Measurements from ENCODE around the gene WIPF1.
"Not testable (repeated sequence)": the region's sequence is repeated elsewhere in the genome, so short reads cannot be mapped to it uniquely, and the experiment has no call there.

Gene WIPF1

DNA sequence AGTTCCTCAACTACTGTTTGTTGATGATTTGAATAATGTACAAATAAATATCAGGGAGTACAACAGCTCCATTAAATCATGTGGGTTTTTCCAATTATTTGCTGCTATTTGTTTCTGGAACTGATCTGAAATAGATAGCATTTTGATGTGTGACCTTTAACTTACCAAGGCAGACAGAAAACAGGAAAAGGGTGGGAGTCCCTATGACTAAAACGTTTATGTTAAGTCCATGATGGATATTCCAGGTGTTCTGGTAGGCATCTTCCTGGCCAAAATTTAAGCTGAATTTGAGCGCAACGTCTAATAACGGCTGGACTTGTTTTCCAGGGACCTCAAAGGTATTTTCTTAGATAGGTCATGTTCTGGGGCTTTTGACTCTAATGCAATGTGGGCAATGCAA, 41.6 kb downstream of the WIPF1 start:
- H3K4me3 ChIP-seq (ENCODE audit: low read depth, low read length): no peak overlapping the region
- no peak for TF ChIP-seq CTCF (IDR thresholded peaks at IDR 0.05; ENCODE audit: borderline replicate concordance, insufficient read depth, low read depth, low read length)

GRCh38 chr2:174554529-174555150, 43.0 kb downstream of the WIPF1 start:
- TF ChIP-seq CTCF (IDR thresholded peaks at IDR 0.05; ENCODE audit: borderline replicate concordance, insufficient read depth, low read depth, low read length): no peak
- no peak overlapping the region for H3K4me3 ChIP-seq (ENCODE audit: low read depth, low read length)

DNA sequence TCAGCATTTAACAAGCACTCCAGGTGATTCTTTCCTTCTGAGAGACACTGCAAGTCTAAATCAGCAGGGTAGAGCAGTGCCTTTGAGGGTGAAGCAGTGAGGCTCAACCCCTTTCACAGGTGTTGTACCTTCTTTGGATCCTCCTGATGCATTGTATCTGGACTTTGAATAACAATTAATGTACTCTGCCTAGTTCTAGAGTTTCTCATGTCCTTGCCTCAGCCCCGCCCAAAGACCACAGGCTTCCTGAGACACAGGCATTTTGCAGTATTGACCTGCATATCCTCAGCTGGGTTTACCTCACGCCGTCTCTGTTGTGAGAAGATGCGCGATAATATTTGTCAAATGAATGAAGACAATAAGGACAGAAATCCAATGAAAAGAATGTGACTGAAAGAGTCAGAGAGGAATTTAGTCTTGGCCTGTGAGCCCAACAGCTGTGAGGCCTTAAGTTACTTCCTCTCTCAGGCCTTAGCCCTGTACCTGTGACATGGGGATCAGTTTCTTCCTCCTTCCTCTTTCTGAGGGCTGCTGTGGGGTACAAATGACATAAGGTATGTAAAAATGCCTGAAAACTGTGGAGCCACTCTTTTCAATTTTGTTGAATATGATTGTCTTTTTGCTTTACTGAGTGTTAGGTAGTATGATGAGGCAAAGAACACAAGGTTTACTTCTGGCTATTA, 43.7 kb downstream of the WIPF1 start:
- H3K4me3 ChIP-seq (ENCODE audit: low read depth, low read length): no peak overlapping the region
- TF ChIP-seq CTCF (IDR thresholded peaks at IDR 0.05; ENCODE audit: borderline replicate concordance, insufficient read depth, low read depth, low read length): no peak

- TF ChIP-seq CTCF (IDR thresholded peaks at IDR 0.05; ENCODE audit: borderline replicate concordance, insufficient read depth, low read depth, low read length): no peak
- H3K4me3 ChIP-seq (ENCODE audit: low read depth, low read length): no peak overlapping the region
These were observed 44.7 kb downstream of the WIPF1 start for GRCh38 chr2:174552880-174553279.

DNA sequence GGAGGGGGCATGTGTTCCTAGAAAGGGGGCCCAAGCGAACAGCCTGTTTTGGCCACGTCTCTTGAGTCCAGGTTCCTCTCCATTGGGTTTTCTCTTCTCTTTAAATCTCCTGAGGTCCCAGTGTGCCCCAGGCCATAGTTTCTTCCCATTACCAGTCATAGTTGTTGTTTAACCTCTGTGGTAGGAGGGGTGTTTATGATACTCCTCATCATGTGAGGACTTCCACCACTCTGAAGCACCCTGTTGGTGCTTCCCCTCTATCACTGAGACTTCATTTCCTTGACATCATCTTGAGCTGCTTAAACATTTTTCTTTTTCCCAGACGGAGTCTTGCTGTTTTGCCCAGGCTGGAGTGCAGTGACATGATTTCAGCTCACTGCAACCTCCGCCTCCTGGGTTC, 45.9 kb downstream of the WIPF1 start:
- TF ChIP-seq CTCF (IDR thresholded peaks at IDR 0.05; ENCODE audit: borderline replicate concordance, insufficient read depth, low read depth, low read length): no peak
- no peak overlapping the region for H3K4me3 ChIP-seq (ENCODE audit: low read depth, low read length)

DNA sequence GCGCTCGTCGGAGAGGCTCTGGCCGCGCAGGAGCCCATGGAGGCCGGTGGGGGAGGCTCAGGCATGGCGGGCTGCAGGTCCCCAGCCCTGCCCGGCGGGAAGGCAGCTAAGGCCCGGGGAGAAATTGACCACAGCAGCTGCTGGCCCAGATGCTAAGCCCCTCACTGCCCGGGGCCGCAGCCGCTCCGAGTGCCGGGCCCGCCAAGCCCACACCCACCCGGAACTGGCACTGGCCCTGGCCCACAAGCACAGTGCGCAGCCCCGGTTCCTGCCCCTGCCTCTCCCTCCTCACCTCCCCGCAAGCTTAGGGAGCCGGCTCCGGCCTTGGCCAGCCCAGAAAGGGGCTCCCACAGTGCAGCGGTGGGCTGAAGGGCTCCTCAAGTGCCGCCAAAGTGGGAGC, 49.0 kb downstream of the WIPF1 start:
- H3K4me3 ChIP-seq (ENCODE audit: low read depth, low read length): not testable (repeated sequence)

GRCh38 chr2:174548021-174548420, 49.6 kb downstream of the WIPF1 start:
- H3K4me3 ChIP-seq (ENCODE audit: low read depth, low read length): not testable (repeated sequence)
